PC-3 (cell line): ENCODE measurements around the gene RPP25. TPM values are rescaled to one million over a fixed set of nuclear protein-coding genes. Genes with fewer than 3 reads are reported as not detected.

Source experiments
- ATAC-seq: fragments of 200-7000 bp; cut with Tn5 transposase; 2 replicates; pipeline ENCODE4 v1.9.1; 2020; ENCODE audit warnings: mild to moderate bottlenecking, moderate library complexity
- BruUV-seq: library from RNA; stranded (reverse); fragments of 400-500 nt; replicated peaks from 2 replicates; lab custom pipeline; 2021; lab: Mats Ljungman, UMichigan
- CTCF ChIA-PET: fragments of 300-600 bp; sonication (Branson Sonifier 250); formaldehyde crosslinking; loops from one replicate; lab custom pipeline; 2022; ENCODE audit warnings: antibody characterized with exemption; lab: Charles Lee
- POLR2A ChIA-PET: fragments of 300-600 bp; sonication (Branson Sonifier 250); formaldehyde crosslinking; loops from one replicate; lab custom pipeline; 2022; ENCODE audit warnings: antibody characterized with exemption; ENCODE audit not compliant: unreplicated experiment; lab: Charles Lee
- DNase-seq: peaks from one replicate; pipeline ENCODE4 v3.0.0-alpha.2; 2015
- H2AFZ ChIP-seq: fragments of 300-600 bp; sonication (generic); 2 replicates; pipeline ENCODE4 v1.6.0; 2016; ENCODE audit warnings: antibody characterized with exemption, low read length
- H3F3A ChIP-seq: fragments of 300-600 bp; sonication (generic); one replicate; pipeline ENCODE4 v1.6.0; 2017; ENCODE audit warnings: antibody characterized with exemption, low read length, control low read depth, mild to moderate bottlenecking; ENCODE audit not compliant: unreplicated experiment
- H3K27ac ChIP-seq: fragments of 300-600 bp; sonication (generic); 2 replicates; pipeline ENCODE4 v1.5.1; 2016; ENCODE audit warnings: mild to moderate bottlenecking, low read length
- H3K27me3 ChIP-seq: fragments of 300-600 bp; sonication (generic); 2 replicates; pipeline ENCODE4 v1.6.1; 2016; ENCODE audit warnings: low read length, mixed read lengths
- H3K36me3 ChIP-seq: fragments of 300-600 bp; sonication (generic); 2 replicates; pipeline ENCODE4 v1.6.1; 2016; ENCODE audit warnings: low read depth, mixed run types, low read length, mixed read lengths
- H3K4me1 ChIP-seq: fragments of 300-600 bp; sonication (generic); 2 replicates; pipeline ENCODE4 v1.5.1; 2016; ENCODE audit warnings: low read length; ENCODE audit not compliant: insufficient read depth
- H3K4me2 ChIP-seq: fragments of 300-600 bp; sonication (generic); 2 replicates; pipeline ENCODE4 v1.6.0; 2016; ENCODE audit warnings: low read length
- H3K4me3 ChIP-seq: fragments of 300-600 bp; sonication (generic); 2 replicates; pipeline ENCODE4 v1.5.1; 2016; ENCODE audit warnings: mild to moderate bottlenecking, low read length, mixed read lengths
- H3K79me2 ChIP-seq: fragments of 300-600 bp; sonication (generic); 2 replicates; pipeline ENCODE4 v1.6.1; 2017; ENCODE audit warnings: low read length, mixed read lengths
- H3K9ac ChIP-seq: fragments of 300-600 bp; sonication (generic); 2 replicates; pipeline ENCODE4 v1.6.0; 2016; ENCODE audit warnings: mild to moderate bottlenecking, low read length
- H3K9me2 ChIP-seq: fragments of 300-600 bp; sonication (generic); replicated peaks from 2 replicates; pipeline ENCODE4 v1.6.1; 2016; ENCODE audit warnings: mixed run types, low read length, mixed read lengths
- H3K9me3 ChIP-seq: fragments of 300-600 bp; sonication (generic); 2 replicates; pipeline ENCODE4 v1.6.1; 2016; ENCODE audit warnings: low read length, mixed read lengths
- H4K20me1 ChIP-seq: fragments of 300-600 bp; sonication (generic); 2 replicates; pipeline ENCODE4 v1.6.1; 2016; ENCODE audit warnings: low read length, mixed read lengths
- EZH2 ChIP-seq: fragments of 300-600 bp; sonication (generic); IDR thresholded peaks from one replicate; pipeline ENCODE4 v1.6.1; 2017; ENCODE audit warnings: antibody characterized with exemption, mild to moderate bottlenecking, low read length; ENCODE audit not compliant: unreplicated experiment
- EZH2phosphoT487 ChIP-seq: fragments of 300-600 bp; sonication (generic); IDR thresholded peaks from 2 replicates; pipeline ENCODE4 v1.6.1; 2018; ENCODE audit warnings: mild to moderate bottlenecking, antibody characterized with exemption, low read length, borderline replicate concordance
- intact Hi-C: fragments of 100-400 bp; cut with micrococcal nuclease; formaldehyde crosslinking; loops from 2 replicates; pipeline ENCODE4 v1.9.0; 2023
- total RNA-seq: library from RNA; depleted of rRNA; stranded (reverse); fragments of >200 nt; gene quantifications from 2 replicates; pipeline ENCODE4 v1.2.3, GENCODE V29; 2014
- TF ChIP-seq, protein P1 (sequence below): fragments of 300-600 bp; sonication (generic); conservative IDR thresholded peaks from 2 replicates; pipeline ENCODE4 v1.5.1; 2017; ENCODE audit warnings: antibody characterized with exemption, low read depth, mild to moderate bottlenecking, low read length

The RPP25 gene
- total RNA-seq, 1 experiment from 2014 or later = 6.6 TPM

GRCh38 chr15:74989527-74989926, 33.0 kb upstream of the RPP25 start:
- H3K9me2 ChIP-seq = no peaks in the 10 kb centered on the region
- H3K4me3 ChIP-seq = no peak overlapping the region
- H3F3A ChIP-seq = no peaks in the 10 kb centered on the region
- no peaks in the 10 kb centered on the region for H3K79me2 ChIP-seq
- CTCF ChIA-PET = no interaction called here
- H3K27me3 ChIP-seq = no peaks in the 10 kb centered on the region; the same call in 1 of the 2 replicates
- intact Hi-C loops = no loop called here
- no peaks in the 10 kb centered on the region for H3K36me3 ChIP-seq
- POLR2A ChIA-PET = no interaction called here
- no peak for TF ChIP-seq EZH2
- TF ChIP-seq, protein P1, sequence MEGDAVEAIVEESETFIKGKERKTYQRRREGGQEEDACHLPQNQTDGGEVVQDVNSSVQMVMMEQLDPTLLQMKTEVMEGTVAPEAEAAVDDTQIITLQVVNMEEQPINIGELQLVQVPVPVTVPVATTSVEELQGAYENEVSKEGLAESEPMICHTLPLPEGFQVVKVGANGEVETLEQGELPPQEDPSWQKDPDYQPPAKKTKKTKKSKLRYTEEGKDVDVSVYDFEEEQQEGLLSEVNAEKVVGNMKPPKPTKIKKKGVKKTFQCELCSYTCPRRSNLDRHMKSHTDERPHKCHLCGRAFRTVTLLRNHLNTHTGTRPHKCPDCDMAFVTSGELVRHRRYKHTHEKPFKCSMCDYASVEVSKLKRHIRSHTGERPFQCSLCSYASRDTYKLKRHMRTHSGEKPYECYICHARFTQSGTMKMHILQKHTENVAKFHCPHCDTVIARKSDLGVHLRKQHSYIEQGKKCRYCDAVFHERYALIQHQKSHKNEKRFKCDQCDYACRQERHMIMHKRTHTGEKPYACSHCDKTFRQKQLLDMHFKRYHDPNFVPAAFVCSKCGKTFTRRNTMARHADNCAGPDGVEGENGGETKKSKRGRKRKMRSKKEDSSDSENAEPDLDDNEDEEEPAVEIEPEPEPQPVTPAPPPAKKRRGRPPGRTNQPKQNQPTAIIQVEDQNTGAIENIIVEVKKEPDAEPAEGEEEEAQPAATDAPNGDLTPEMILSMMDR = no peak
- no peak for TF ChIP-seq EZH2phosphoT487
- H2AFZ ChIP-seq = no peak overlapping the region
- H3K27ac ChIP-seq = no peak overlapping the region
- H3K9me3 ChIP-seq = no peaks in the 10 kb centered on the region
- BruUV-seq = no TSS peak
- H3K9ac ChIP-seq = no peak overlapping the region
- ATAC-seq (no peak), DNase-seq (no peak)
- H3K4me1 ChIP-seq = no peaks in the 10 kb centered on the region
- no peaks in the 10 kb centered on the region for H4K20me1 ChIP-seq
- H3K4me2 ChIP-seq = no peak overlapping the region

DNA sequence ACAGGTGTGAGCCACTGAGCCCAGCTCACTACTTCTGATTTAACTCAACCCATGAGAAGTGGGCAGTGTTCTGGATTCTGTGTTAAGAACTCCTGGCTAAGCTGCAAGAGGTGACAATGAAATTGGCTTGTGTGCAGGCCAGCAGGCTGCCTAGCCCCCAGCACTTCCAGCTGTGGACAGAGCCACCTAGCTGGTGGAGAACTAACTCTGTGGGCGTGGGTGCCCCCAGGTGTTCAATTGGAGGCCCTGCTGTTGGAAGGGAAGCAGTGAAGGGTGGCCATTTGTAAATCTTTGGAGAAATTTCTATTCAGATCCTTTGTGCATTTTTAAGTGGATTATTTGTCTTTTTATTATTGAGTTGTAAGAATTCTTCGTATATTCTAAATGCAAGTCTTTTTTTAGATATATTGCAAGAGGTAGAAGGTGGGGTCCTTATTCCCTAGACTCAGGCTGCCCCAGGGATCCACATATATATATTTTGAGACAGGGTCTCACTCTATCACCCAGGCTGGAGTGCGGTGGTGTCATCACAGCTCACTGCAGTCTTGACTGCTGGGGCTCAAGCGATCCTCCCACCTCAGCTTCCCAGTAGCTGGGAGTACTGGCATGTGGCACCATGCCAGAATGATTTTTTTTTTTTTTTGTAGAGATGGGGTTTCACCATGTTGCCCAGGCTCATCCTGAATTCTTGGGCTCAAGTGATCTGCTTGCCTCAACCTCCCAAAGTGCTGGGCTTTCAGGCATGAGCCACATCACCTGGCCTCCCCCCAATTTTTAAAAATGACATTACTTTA, 31.6 kb upstream of the RPP25 start:
- Histone ChIP-seq H3F3A (no peaks in the 10 kb centered on the region), H2AFZ (no peak overlapping the region), H3K4me1 (peaks cover 8% of the 10 kb centered on the region), H3K27me3 (no peaks in the 10 kb centered on the region; the same call in 1 of the 2 replicates), H3K4me3 (no peak overlapping the region), H4K20me1 (no peaks in the 10 kb centered on the region), H3K27ac (no peak overlapping the region), H3K36me3 (no peaks in the 10 kb centered on the region), H3K79me2 (no peaks in the 10 kb centered on the region), H3K9me3 (no peaks in the 10 kb centered on the region), H3K4me2 (no peak overlapping the region), H3K9me2 (no peaks in the 10 kb centered on the region), H3K9ac (no peak overlapping the region)
- TF ChIP-seq, protein P1 = peak; percentile 82
- no peak for TF ChIP-seq EZH2
- POLR2A ChIA-PET = interaction anchor here (0.6 kb wide), 1 partner anchor 27 kb away, joined by 3 read pairs; no protein-coding TSS in a partner anchor
- CTCF ChIA-PET = interaction anchor here (1.1 kb wide), 1 partner anchor 31 kb away, joined by 5 read pairs; the partner anchor contains the start of gene RPP25
- ATAC-seq (peak; percentile 94), DNase-seq (peak; percentile 74)
- no TSS peak for BruUV-seq
- intact Hi-C loops = no loop called here

DNA sequence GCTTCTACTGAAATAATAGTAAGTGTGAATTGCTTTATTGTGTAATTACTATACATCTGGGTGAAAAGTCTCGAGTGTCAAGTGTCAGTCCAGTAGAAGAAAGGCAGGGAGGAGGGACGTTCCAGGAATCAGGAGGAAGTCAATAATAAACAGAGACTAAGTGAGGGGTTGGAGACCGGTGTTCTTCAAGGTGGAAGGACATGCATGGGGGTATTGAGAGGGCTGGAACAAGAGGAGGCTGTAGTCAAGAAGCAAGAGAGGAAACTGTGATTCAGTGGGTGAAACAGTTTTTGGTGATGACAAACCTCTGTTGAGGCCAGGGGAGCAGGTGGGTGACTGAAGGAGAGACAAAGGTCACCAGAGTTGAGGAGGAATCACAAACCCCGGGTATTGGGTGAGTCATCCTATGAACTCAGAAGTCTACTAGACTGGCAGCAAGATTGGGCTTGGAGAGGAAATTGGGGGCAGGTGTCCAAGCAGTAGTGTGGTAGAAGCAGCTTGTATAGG, 27.2 kb upstream of the RPP25 start:
- Histone ChIP-seq H3K27me3 (no peaks in the 10 kb centered on the region), H3F3A (no peaks in the 10 kb centered on the region), H3K4me1 (peaks cover 10% of the 10 kb centered on the region), H3K4me3 (no peak overlapping the region), H3K36me3 (no peaks in the 10 kb centered on the region), H3K9ac (no peak overlapping the region), H2AFZ (no peak overlapping the region), H3K9me3 (no peaks in the 10 kb centered on the region), H3K79me2 (no peaks in the 10 kb centered on the region), H3K27ac (no peak overlapping the region), H4K20me1 (no peaks in the 10 kb centered on the region), H3K4me2 (no peak overlapping the region), H3K9me2 (no peaks in the 10 kb centered on the region)
- ChIA-PET CTCF (no interaction called here), POLR2A (no interaction called here)
- intact Hi-C loops = no loop called here
- no TSS peak for BruUV-seq
- DNase-seq (peak; percentile 56), ATAC-seq (no peak; the same call in 1 of the 2 replicates)
- TF ChIP-seq EZH2 = no peak
- TF ChIP-seq, protein P1 = no peak
- no peak for TF ChIP-seq EZH2phosphoT487
